Upper lobe of left lung (tissue), 4 donors: Measurements from ENCODE around the gene ODAD2.

ENCODE experiments used
- CTCF ChIP-seq, 6 experiments: fragments of 450-650 bp in 4 of 6; fragments of 200-600 bp in 2 of 6; sonication (generic) in 2 of 6; IDR thresholded peaks; one replicate each; pipeline ENCODE4 v1.5.1; 2016 to 2019; ENCODE audit warnings: antibody characterized with exemption in 6 of 6
- POLR2A ChIP-seq, 4 donors: fragments of 450-650 bp; IDR thresholded peaks; one replicate each; pipeline ENCODE4 v1.5.1; 2016 to 2017; ENCODE audit warnings: antibody characterized with exemption in 4 of 4, mild to moderate bottlenecking in 2 of 4

- no peak for TF ChIP-seq POLR2A (IDR thresholded peaks at IDR 0.05)
- no peak for TF ChIP-seq CTCF (IDR thresholded peaks at IDR 0.05)
Measured at GRCh38 chr10:27799046-27799445, 199.8 kb downstream of the ODAD2 start.
